ENCODE results near the gene CLVS2.

Gene CLVS2

GRCh38 chr6:123027408-123027807 lies 31.4 kb downstream of the CLVS2 start:
- no peak for DNase-seq

GRCh38 chr6:123028263-123028662 lies 32.2 kb downstream of the CLVS2 start:
- DNase-seq: no peak

- no peak for DNase-seq
Measured at GRCh38 chr6:123030282-123030681, 34.2 kb downstream of the CLVS2 start.

- DNase-seq: no peak
Measured at GRCh38 chr6:123036648-123037047, 40.6 kb downstream of the CLVS2 start.

DNA sequence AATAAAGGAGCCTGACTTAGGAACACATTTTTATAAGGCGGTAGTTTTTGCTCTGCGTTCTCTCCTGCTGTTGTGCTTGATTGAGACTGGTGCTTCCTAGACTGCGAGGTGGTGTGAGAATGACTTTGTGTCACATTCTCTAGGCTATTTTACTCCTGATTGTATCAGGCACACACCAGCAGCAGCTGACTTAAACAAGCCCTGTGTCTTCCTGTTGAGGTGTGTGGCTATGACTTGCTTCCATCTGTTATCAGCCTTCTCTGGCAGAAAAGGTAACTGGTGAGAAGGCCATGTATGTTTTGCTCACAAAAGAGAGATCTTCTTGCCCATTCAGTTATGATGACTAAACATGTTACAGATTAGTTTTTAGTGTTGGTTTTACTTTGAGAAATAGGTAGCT lies 43.4 kb downstream of the CLVS2 start:
- DNase-seq: no peak

- no peak for DNase-seq
Measured at GRCh38 chr6:123042401-123042800, 46.4 kb downstream of the CLVS2 start.

DNA sequence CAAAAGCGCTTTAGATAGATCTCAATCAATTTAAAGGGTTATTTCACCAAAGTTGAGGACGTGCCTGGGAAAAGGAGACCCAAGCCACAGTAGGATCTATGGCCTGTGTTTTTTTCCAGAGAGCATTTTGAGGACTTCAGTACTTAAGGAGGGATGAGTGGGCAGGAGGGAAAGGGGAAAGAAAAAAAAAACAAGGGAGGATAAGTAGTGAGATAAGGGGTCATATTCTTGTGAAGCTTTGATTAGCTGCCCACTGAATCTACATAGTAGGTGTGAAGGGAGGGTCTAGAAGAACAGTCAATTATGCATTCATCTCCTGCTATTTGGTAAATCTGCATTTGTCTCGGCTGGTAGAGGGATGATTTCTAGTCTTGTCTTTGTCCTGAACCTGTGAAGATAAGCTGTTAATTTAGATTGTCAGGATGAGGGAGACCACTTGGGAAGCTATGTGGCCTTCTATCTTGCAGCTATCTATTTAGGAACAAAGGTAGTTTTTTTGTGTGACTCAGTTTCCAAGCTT lies 48.4 kb downstream of the CLVS2 start:
- no peak for DNase-seq

- no peak for DNase-seq
Measured at GRCh38 chr6:123053602-123054225, 57.7 kb downstream of the CLVS2 start.

GRCh38 chr6:123055256-123055655 lies 59.2 kb downstream of the CLVS2 start:
- no peak for DNase-seq

DNA sequence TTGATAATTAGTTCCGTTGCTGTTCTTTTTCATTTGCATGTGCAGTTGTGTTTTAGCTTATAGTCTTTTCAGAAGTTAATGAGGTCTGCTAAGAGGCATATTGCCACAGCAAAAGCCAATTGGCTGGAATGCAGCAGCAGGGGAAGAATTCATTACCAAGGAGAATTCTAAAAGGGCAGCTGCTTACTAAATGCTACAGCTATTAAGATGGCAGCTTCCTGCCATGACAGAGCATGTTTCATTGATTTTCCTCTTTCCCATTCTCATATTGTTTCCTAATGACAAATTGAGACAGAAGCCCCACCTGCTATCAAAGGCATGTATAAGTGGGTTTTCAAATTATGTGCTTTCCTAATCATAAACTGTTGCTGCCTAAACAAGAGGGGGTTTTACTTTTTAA lies 66.6 kb downstream of the CLVS2 start:
- no peak for DNase-seq

DNA sequence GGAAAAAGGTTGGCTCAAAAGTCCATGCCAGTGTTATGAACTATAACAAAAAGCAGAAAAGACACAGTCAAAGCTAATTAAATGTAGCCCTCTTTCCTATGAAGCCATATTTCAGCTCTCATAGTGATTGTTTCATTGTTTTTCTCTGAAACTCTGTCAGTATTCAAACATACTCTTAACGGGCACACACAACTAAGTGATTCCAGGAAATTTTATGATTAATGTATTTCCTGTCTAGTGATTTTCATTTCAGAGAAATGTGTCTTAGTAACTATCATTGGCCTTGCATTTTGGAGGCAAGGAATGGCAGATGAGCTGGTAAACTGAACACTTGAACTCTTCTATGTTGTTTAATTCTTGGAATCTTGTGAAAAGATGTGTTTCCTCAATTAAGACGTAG lies 68.0 kb downstream of the CLVS2 start:
- no peak for DNase-seq

GRCh38 chr6:123074616-123075015 lies 78.6 kb downstream of the CLVS2 start:
- no peak for DNase-seq

DNA sequence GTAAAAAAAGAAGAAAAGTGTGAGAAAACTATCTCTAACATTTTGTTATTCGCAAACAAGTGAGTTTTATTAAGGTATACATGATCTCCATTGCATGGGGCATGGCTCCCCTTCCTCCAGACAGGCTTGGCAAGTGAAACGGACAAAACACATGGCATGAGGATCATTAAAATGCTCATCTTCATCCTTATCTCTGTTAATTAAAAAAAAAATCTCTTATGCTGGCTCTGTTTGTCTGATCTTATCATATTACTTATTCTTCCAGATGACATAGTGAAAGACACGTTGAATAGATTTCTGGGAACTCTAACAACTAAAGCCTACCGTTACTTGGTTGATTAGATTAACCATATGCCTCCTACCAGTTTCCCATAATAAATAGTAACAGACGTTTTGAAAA lies 89.4 kb downstream of the CLVS2 start:
- DNase-seq: no peak

- DNase-seq: no peak
Measured at GRCh38 chr6:123089226-123089625, 93.2 kb downstream of the CLVS2 start.

DNA sequence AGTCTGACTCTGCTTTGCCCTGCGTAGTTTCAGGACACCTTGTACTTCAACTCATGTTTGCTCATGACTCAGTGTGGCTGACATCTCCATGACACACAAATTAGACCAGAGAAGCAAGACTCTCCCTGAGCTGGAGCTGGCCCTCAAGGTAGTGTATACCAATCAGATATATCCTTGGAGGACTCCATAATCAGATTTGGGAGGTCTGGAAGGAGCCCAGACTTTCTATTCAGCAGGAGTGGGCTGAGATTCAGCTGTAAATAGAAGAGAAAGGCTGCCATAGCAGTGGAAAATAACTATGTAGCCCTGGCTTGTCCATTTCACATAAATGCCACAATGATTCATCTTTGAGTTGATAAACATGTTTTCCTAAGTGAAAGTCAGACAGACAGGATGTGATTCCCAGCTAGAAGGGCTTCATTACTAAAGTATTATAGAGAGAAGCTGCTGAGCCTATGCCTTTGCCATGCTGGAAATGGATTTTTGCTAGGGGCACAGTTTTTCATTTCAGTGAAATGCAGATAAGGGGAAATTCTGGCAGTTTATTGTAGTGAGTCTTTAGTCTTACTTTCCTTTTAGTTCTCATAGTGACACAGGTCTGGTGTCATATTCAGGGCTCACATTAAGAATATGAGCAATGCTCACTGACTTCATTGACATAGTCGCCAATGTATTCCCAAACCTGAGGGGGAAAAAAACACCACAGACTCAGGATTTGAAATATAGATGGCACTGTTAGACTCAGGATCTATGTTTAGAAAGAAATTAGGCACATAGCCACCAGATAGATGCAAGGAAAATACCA lies 95.3 kb downstream of the CLVS2 start:
- no peak for DNase-seq

DNA sequence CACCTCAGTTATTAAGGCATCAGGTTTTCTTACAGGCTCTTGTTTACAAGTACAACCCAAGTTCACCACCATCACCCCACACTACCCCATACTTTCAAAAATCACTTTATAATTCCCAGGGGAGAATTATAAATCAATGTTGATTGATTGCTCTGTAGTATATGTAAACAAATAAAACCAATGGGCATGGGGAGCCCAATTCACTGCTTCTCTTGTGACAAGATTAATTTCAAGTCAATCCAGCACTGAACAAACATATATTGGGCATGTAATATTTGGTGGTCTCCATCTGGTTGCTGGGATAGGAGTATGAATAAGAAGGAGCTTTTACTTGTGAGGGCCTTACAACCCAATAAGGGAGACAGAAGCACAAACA lies 95.8 kb downstream of the CLVS2 start:
- DNase-seq: no peak

GRCh38 chr6:123094795-123095194 lies 98.8 kb downstream of the CLVS2 start:
- DNase-seq: no peak

GRCh38 chr6:123105561-123105960 lies 109.5 kb downstream of the CLVS2 start:
- DNase-seq: no peak

GRCh38 chr6:123116370-123116769 lies 120.3 kb downstream of the CLVS2 start:
- DNase-seq: no peak

- no peak for DNase-seq
Measured at GRCh38 chr6:123117145-123117908, 121.3 kb downstream of the CLVS2 start.

DNA sequence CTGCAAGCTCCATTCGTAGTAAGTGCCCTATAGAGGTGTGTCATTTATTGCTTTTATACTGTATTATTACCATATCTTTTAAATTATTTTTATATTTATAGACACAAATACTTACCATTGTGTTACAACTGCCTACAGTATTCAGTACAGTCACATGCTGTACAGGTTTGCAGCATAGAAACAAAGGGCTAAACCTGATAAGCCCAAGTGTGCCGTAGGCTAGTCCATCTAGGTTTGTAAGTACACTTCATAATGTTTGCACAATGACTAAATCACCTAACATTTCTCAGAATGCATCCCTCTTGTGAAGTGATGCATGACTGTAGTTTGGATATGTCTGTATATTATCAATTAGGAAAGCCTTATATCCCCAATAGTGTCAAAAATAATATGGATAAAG lies 122.8 kb downstream of the CLVS2 start:
- no peak for DNase-seq
